Ovary (tissue), 3 donors: ENCODE results near the gene SEMA3E.

ENCODE experiments used
- CTCF ChIP-seq, 3 donors: fragments of 450-650 bp in 2 of 3; fragments of 200-600 bp in 1 of 3; IDR thresholded peaks; one replicate each; pipeline versions ENCODE4 v1.5.1 to v1.8.0; 2016 to 2022; ENCODE audit warnings: antibody characterized with exemption in 3 of 3, mild to moderate bottlenecking in 1 of 3
- EP300 ChIP-seq: sonication (generic); formaldehyde crosslinking; IDR thresholded peaks from one replicate; pipeline ENCODE4 v1.6.1; 2017; ENCODE audit warnings: antibody characterized with exemption
- donor health status: DM: no; HTN: no; CAD: no.

- TF ChIP-seq CTCF (IDR thresholded peaks at IDR 0.05) (no peak), EP300 (no peak)
Measured at GRCh38 chr7:83579740-83580139, 69.2 kb downstream of the SEMA3E start.
